HepG2 (cell line): Measurements from ENCODE around the gene MTUS2. TPM values are rescaled to one million over a fixed set of nuclear protein-coding genes. Genes with fewer than 3 reads are reported as not detected.

Experiments
- ATAC-seq: fragments of 200-7000 bp; cut with Tn5 transposase; 3 replicates; pipeline ENCODE4 v1.9.1; 2020; ENCODE audit warnings: mild to moderate bottlenecking, moderate library complexity
- BruUV-seq: library from RNA; stranded (reverse); fragments of 400-500 nt; replicated peaks from 2 replicates; lab custom pipeline; 2021; lab: Mats Ljungman, UMichigan
- CTCF ChIA-PET: fragments of 300-600 bp; formaldehyde crosslinking; extraction: SDS; loops from one replicate; lab custom pipeline; 2021; ENCODE audit warnings: low total read pairs, inconsistent platforms, low intra/inter-chr PET ratio; lab: Yijun Ruan, JAX
- POLR2A ChIA-PET: fragments of 350-600 bp; sonication (Branson Sonifier 250); formaldehyde crosslinking; loops from one replicate; lab custom pipeline; 2020; ENCODE audit warnings: antibody characterized with exemption, inconsistent platforms; lab: Yijun Ruan, JAX
- DNase-seq: peaks from one replicate; pipeline ENCODE4 v3.0.0-alpha.2; 2015; ENCODE audit warnings: low spot score
- FAIRE-seq: peaks from 3 replicates; lab custom pipeline; 2011; peaks lifted over from hg19 to GRCh38; lab: Jason Lieb, UNC
- H2AFZ ChIP-seq: one replicate; pipeline ENCODE4 v1.6.1; 2011; ENCODE audit warnings: low read length, inconsistent platforms
- H3K27ac ChIP-seq: fragments of 300-600 bp; 3 replicates; pipeline ENCODE4 v1.8.0; 2011; ENCODE audit warnings: mixed run types, mild to moderate bottlenecking, mixed read lengths, low read length, inconsistent platforms; ENCODE audit not compliant: insufficient read depth; ENCODE audit errors: extremely low read length
- H3K27me3 ChIP-seq, 2 experiments: fragments of 200-600 bp in 1 of 2; 2 replicates in 1 of 2; 3 replicates in 1 of 2; pipeline versions ENCODE4 v1.6.0 to v1.8.0; 2011; ENCODE audit warnings: low read length in 2 of 2, mild to moderate bottlenecking in 2 of 2, moderate library complexity in 2 of 2, inconsistent platforms in 1 of 2; ENCODE audit not compliant: insufficient read depth in 2 of 2, control insufficient read depth in 1 of 2
- H3K36me3 ChIP-seq, 2 experiments: fragments of 200-600 bp in 1 of 2; replicated peaks in 1 of 2; 2 replicates in 1 of 2; 3 replicates in 1 of 2; pipeline versions ENCODE4 v1.5.1 to v1.8.0; 2011; ENCODE audit warnings: low read length in 2 of 2, inconsistent platforms in 1 of 2; ENCODE audit not compliant: insufficient read depth in 2 of 2, control insufficient read depth in 1 of 2
- H3K4me1 ChIP-seq: 2 replicates; pipeline ENCODE4 v1.5.1; 2012; ENCODE audit warnings: low read length, inconsistent platforms; ENCODE audit not compliant: insufficient read depth
- H3K4me2 ChIP-seq: 2 replicates; pipeline ENCODE4 v1.6.0; 2011; ENCODE audit warnings: low read depth, low read length, inconsistent platforms
- H3K4me3 ChIP-seq, 3 experiments: fragments of 200-600 bp in 1 of 3; sonication (generic), shearing (Covaris generic) in 1 of 3; replicated peaks in 1 of 3; 2 replicates each; pipeline ENCODE4 v1.5.1; 2011 to 2016; ENCODE audit warnings: low read length in 3 of 3, inconsistent platforms in 2 of 3, low read depth in 2 of 3, mild to moderate bottlenecking in 2 of 3, control low read depth in 1 of 3, mixed read lengths in 1 of 3; ENCODE audit not compliant: insufficient read depth in 1 of 3
- H3K79me2 ChIP-seq: one replicate; pipeline ENCODE4 v1.6.1; 2011; ENCODE audit warnings: low read length, inconsistent platforms; ENCODE audit not compliant: insufficient read depth
- H3K9ac ChIP-seq: 2 replicates; pipeline ENCODE4 v1.6.0; 2011; ENCODE audit warnings: mild to moderate bottlenecking, low read depth, low read length, inconsistent platforms; ENCODE audit not compliant: insufficient read depth
- H3K9me3 ChIP-seq: 2 replicates; pipeline ENCODE4 v1.5.1; 2012; ENCODE audit warnings: mild to moderate bottlenecking, low read length
- H4K20me1 ChIP-seq: 2 replicates; pipeline ENCODE4 v1.6.0; 2011; ENCODE audit warnings: inconsistent platforms, mild to moderate bottlenecking, low read length, moderate library complexity; ENCODE audit not compliant: insufficient read depth
- FOSL1 ChIP-seq: sonication (generic); formaldehyde crosslinking; IDR thresholded peaks from 2 replicates; pipeline ENCODE4 v1.9.0; 2021; ENCODE audit warnings: missing genetic modification reagents, borderline replicate concordance
- FOXM1 ChIP-seq: sonication (generic); formaldehyde crosslinking; IDR thresholded peaks from 2 replicates; pipeline ENCODE4 v1.5.0; 2020; ENCODE audit warnings: missing genetic modification reagents
- NFATC3 ChIP-seq: sonication (generic); formaldehyde crosslinking; IDR thresholded peaks from 2 replicates; pipeline ENCODE4 v1.5.1; 2020; ENCODE audit warnings: mild to moderate bottlenecking, missing genetic modification reagents
- SOX6 ChIP-seq, 2 experiments: fragments of 450-650 bp in 1 of 2; sonication (generic) in 1 of 2; formaldehyde crosslinking in 1 of 2; IDR thresholded peaks; 2 replicates each; pipeline versions ENCODE4 v1.4.0 to v1.6.1; 2017 to 2020; ENCODE audit warnings: antibody characterized with exemption in 1 of 2, mild to moderate bottlenecking in 1 of 2, missing genetic modification reagents in 1 of 2
- TBP ChIP-seq: sonication (generic); formaldehyde crosslinking; IDR thresholded peaks from 2 replicates; pipeline ENCODE4 v1.5.0; 2020; ENCODE audit warnings: missing genetic modification reagents
- YEATS2 ChIP-seq: sonication (generic); formaldehyde crosslinking; IDR thresholded peaks from 2 replicates; pipeline ENCODE4 v1.4.0; 2020; ENCODE audit warnings: missing genetic modification reagents, borderline replicate concordance
- ZNF34 ChIP-seq: sonication (generic); formaldehyde crosslinking; IDR thresholded peaks from 2 replicates; pipeline ENCODE4 v1.4.0; 2020; ENCODE audit warnings: mild to moderate bottlenecking, missing genetic modification reagents, borderline replicate concordance
- ZNF530 ChIP-seq: sonication (generic); formaldehyde crosslinking; IDR thresholded peaks from 2 replicates; pipeline ENCODE4 v1.5.0; 2020; ENCODE audit warnings: low read depth, mild to moderate bottlenecking, missing genetic modification reagents
- ZNF552 ChIP-seq: sonication (generic); formaldehyde crosslinking; IDR thresholded peaks from 2 replicates; pipeline ENCODE4 v1.9.0; 2022; ENCODE audit warnings: missing genetic modification reagents, mild to moderate bottlenecking, borderline replicate concordance
- WGBS: methylation state at CpG from one replicate; pipeline ENCODE4 v1.1.6; 2017; ENCODE audit warnings: low lambda C conversion rate; 5-methylcytosine and 5-hydroxymethylcytosine counted together
- in situ Hi-C: cut with HindIII; loops from 2 replicates; pipeline ENCODE4 v1.10.0; 2017; ENCODE audit warnings: low pct_unique_long_range_greater_than_20kb; ENCODE audit not compliant: extremely low pct_ligation_motif_present
- intact Hi-C: fragments of 100-400 bp; cut with micrococcal nuclease; formaldehyde crosslinking; loops from one replicate; pipeline ENCODE4 v1.10.0; 2022; ENCODE audit not compliant: unreplicated experiment
- polyA plus RNA-seq, 8 experiments: library from polyadenylated mRNA; depleted of rRNA in 3 of 8; stranded (reverse) in 7 of 8; unstranded in 1 of 8; fragments of >200 nt; fragmentation: Illumina TruSeq in 4 of 8; extraction: Trizol in 4 of 8; gene quantifications; 2 replicates each; pipeline versions ENCODE4 v1.2.1 to v1.2.3, GENCODE V29; 2011 to 2016; ENCODE audit warnings: low read depth in 4 of 8, missing spikeins in 1 of 8, mixed read lengths in 1 of 8; ENCODE audit not compliant: insufficient read depth in 1 of 8
- total RNA-seq, 5 experiments: library from RNA; depleted of rRNA; stranded (reverse); fragments of >200 nt; fragmentation: Illumina TruSeq; extraction: Trizol; gene quantifications; 2 replicates each; pipeline ENCODE4 v1.2.3, GENCODE V29; 2016; ENCODE audit warnings: low read depth in 1 of 5
- TF ChIP-seq, protein P1 (sequence below): sonication (generic); formaldehyde crosslinking; IDR thresholded peaks from 2 replicates; pipeline ENCODE4 v1.5.1; 2020; ENCODE audit warnings: mild to moderate bottlenecking, missing genetic modification reagents, borderline replicate concordance

Gene MTUS2
- total and polyA plus RNA-seq, 2 of the 13 experiments (the other 11 are each of a cell fraction or from before 2014, with no cell fraction given), result not detected

DNA sequence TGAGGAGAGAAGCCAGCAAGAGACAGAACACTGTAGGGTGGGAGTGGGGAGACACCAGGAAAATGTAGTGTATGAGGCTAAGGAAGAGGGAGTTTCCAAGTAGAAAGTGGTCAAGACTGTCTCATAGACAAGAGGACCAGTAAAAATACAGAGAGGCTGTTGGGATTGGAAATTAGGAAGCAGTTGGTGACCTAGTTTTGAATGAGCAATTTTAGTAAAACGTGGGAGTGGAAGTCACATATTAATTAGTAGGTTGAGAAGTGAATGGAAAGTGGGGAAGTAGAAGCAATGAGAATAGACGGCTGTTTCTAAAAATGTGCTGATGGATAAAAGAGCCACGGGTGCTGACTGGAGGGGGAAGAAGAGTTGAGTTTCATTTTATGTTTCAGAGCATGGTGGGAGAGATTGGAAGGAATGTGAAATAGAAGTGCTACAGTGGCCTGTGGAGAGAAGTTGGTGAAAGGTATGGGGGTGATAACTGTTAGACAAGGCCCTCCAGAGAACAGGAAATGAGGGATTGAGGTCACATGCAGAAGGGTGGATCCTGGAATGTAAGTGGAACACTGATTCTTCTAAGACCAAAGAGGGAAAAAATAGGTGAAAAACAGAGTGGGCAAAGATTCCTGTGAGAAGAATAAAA is 247.3 kb downstream of the MTUS2 start:
- TF ChIP-seq FOXM1 (CRISPR knock-in tag) (no peak), SOX6 (IDR thresholded peaks at IDR 0.05) (no peak), SOX6 (CRISPR knock-in tag; IDR thresholded peaks at IDR 0.05) (no peak), ZNF34 (CRISPR knock-in tag) (no peak), ZNF552 (CRISPR knock-in tag) (no peak), FOSL1 (no peak), TBP (CRISPR knock-in tag) (no peak), ZNF530 (CRISPR knock-in tag) (no peak), YEATS2 (CRISPR knock-in tag) (no peak), NFATC3 (no peak)
- TF ChIP-seq, protein P1, sequence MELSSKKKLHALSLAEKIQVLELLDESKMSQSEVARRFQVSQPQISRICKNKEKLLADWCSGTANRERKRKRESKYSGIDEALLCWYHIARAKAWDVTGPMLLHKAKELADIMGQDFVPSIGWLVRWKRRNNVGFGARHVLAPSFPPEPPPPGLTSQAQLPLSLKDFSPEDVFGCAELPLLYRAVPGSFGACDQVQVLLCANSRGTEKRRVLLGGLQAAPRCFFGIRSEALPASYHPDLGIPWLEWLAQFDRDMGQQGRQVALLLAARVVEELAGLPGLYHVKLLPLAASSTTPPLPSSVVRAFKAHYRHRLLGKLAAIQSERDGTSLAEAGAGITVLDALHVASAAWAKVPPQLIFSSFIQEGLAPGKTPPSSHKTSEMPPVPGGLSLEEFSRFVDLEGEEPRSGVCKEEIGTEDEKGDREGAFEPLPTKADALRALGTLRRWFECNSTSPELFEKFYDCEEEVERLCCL (CRISPR knock-in tag), result no peak
- CTCF ChIA-PET, result no interaction called here
- intact Hi-C loops, result no loop called here
- in situ Hi-C loops, result no loop called here
- 4% methylated on average over 3 of the region's 3 CpGs for WGBS
- Histone ChIP-seq H3K4me3 (no peak overlapping the region), H3K27me3 (no peaks in the 10 kb centered on the region), H3K9ac (no peak overlapping the region), H3K27ac (no peak overlapping the region), H3K79me2 (no peaks in the 10 kb centered on the region), H3K4me2 (no peak overlapping the region), H3K36me3 (no peaks in the 10 kb centered on the region), H2AFZ (no peak overlapping the region), H4K20me1 (no peaks in the 10 kb centered on the region), H3K9me3 (peaks cover 92% of the 10 kb centered on the region), H3K4me1 (no peaks in the 10 kb centered on the region)
- no peak for ATAC-seq
- DNase-seq, result no peak
- POLR2A ChIA-PET, result no interaction called here
- no TSS peak for BruUV-seq
- no peak for FAIRE-seq
